K562 (cell line): ENCODE measurements around the gene NOS1. TPM values are rescaled to one million over a fixed set of nuclear protein-coding genes. Genes with fewer than 3 reads are reported as not detected.

ENCODE experiments used
- ATAC-seq: fragments of 200-7000 bp; cut with Tn5 transposase; 3 replicates; pipeline ENCODE4 v1.9.1; 2020; ENCODE audit warnings: moderate library complexity
- BruUV-seq: library from RNA; stranded (reverse); fragments of 400-500 nt; replicated peaks from 2 replicates; lab custom pipeline; 2021; lab: Mats Ljungman, UMichigan
- CTCF ChIA-PET: fragments of 300-600 bp; formaldehyde crosslinking; extraction: SDS; loops from one replicate; lab custom pipeline; 2021; ENCODE audit warnings: low intra/inter-chr PET ratio; lab: Yijun Ruan, JAX
- POLR2A ChIA-PET: fragments of 300-600, 350-650 bp; sonication (Branson Sonifier 250); formaldehyde crosslinking; extraction: SDS; loops from one replicate; lab custom pipeline; 2021; ENCODE audit warnings: antibody characterized with exemption, inconsistent platforms; lab: Yijun Ruan, JAX
- DNase-seq, 4 experiments: peaks; one replicate each; pipeline versions ENCODE4 v3.0.0 to v3.0.0-alpha.2; 2011 to 2018; ENCODE audit warnings: low spot score in 3 of 4, mixed read lengths in 3 of 4; ENCODE audit errors: extremely low read depth in 1 of 4
- FAIRE-seq: peaks from 2 replicates; lab custom pipeline; 2011; peaks lifted over from hg19 to GRCh38; lab: Jason Lieb, UNC
- H2AFZ ChIP-seq: 2 replicates; pipeline ENCODE4 v1.6.0; 2011; ENCODE audit warnings: low read depth, low read length, control low read depth, inconsistent platforms
- H3K27ac ChIP-seq: fragments of 200-600 bp; 3 replicates; pipeline ENCODE4 v1.8.0; 2011; ENCODE audit warnings: low read depth, mild to moderate bottlenecking, control low read depth, inconsistent platforms, low read length, moderate library complexity, mixed read lengths; ENCODE audit errors: extremely low read depth
- H3K27me3 ChIP-seq, 2 experiments: fragments of 300-600 bp in 1 of 2; 2 replicates in 1 of 2; 3 replicates in 1 of 2; pipeline versions ENCODE4 v1.6.0 to v1.8.0; 2011; ENCODE audit warnings: inconsistent platforms in 2 of 2, low read length in 2 of 2, mild to moderate bottlenecking in 1 of 2, mixed read lengths in 1 of 2, moderate library complexity in 1 of 2; ENCODE audit not compliant: control insufficient read depth in 2 of 2, insufficient read depth in 2 of 2
- H3K36me3 ChIP-seq: fragments of 300-600 bp; 3 replicates; pipeline ENCODE4 v1.8.0; 2011; ENCODE audit warnings: mild to moderate bottlenecking, low read length, inconsistent platforms; ENCODE audit not compliant: control insufficient read depth, insufficient read depth
- H3K4me1 ChIP-seq, 2 experiments: fragments of 200-600 bp in 1 of 2; replicated peaks in 1 of 2; 2 replicates in 1 of 2; 3 replicates in 1 of 2; pipeline versions ENCODE4 v1.5.1 to v1.8.0; 2011; ENCODE audit warnings: inconsistent platforms in 2 of 2, low read length in 2 of 2, mild to moderate bottlenecking in 1 of 2, mixed read lengths in 1 of 2, moderate library complexity in 1 of 2; ENCODE audit not compliant: control insufficient read depth in 2 of 2, insufficient read depth in 2 of 2
- H3K4me2 ChIP-seq: 2 replicates; pipeline ENCODE4 v1.6.1; 2011; ENCODE audit warnings: low read length, control low read depth, inconsistent platforms, mixed read lengths; ENCODE audit not compliant: insufficient read depth
- H3K4me3 ChIP-seq: fragments of 200-600 bp; sonication (generic), shearing (Covaris generic); 2 replicates; pipeline ENCODE4 v1.5.1; 2016; ENCODE audit warnings: control low read depth, inconsistent platforms
- H3K79me2 ChIP-seq: fragments of 200-600 bp; 3 replicates; pipeline ENCODE4 v1.8.0; 2011; ENCODE audit warnings: low read length, inconsistent platforms; ENCODE audit not compliant: control insufficient read depth, insufficient read depth
- H3K9ac ChIP-seq, 2 experiments: 2 replicates each; pipeline versions ENCODE4 v1.6.0 to v1.6.1; 2011; ENCODE audit warnings: low read depth in 2 of 2, low read length in 2 of 2, control low read depth in 1 of 2, inconsistent platforms in 1 of 2, mild to moderate bottlenecking in 1 of 2, mixed read lengths in 1 of 2; ENCODE audit not compliant: insufficient read depth in 1 of 2
- H3K9me1 ChIP-seq: one replicate; pipeline ENCODE4 v1.6.0; 2011; ENCODE audit warnings: inconsistent platforms, mild to moderate bottlenecking, low read length, moderate library complexity; ENCODE audit not compliant: control insufficient read depth, insufficient read depth
- H3K9me3 ChIP-seq: replicated peaks from 2 replicates; pipeline ENCODE4 v1.5.1; 2011; ENCODE audit warnings: low read depth, low read length, inconsistent platforms; ENCODE audit not compliant: control insufficient read depth, insufficient read depth
- H4K20me1 ChIP-seq: replicated peaks from 2 replicates; pipeline ENCODE4 v1.6.1; 2011; ENCODE audit warnings: low read length, inconsistent platforms, mixed read lengths; ENCODE audit not compliant: control insufficient read depth, insufficient read depth
- NFXL1 ChIP-seq: fragments of 450-650 bp; formaldehyde crosslinking; IDR thresholded peaks from 2 replicates; pipeline ENCODE4 v1.4.0; 2021; ENCODE audit warnings: mild to moderate bottlenecking
- NR1H2 ChIP-seq: sonication (generic); formaldehyde crosslinking; IDR thresholded peaks from 2 replicates; pipeline ENCODE4 v1.4.0; 2020; ENCODE audit warnings: mild to moderate bottlenecking, missing genetic modification reagents
- SLC30A9 ChIP-seq: fragments of 250-450 bp; sonication (Bioruptor Pico); IDR thresholded peaks from 2 replicates; pipeline ENCODE4 v1.8.0; 2022; ENCODE audit warnings: mild to moderate bottlenecking, moderate library complexity
- TAF15 ChIP-seq: fragments of 200-400 bp; formaldehyde crosslinking; IDR thresholded peaks from 2 replicates; pipeline ENCODE4 v1.6.1; 2017; ENCODE audit warnings: mild to moderate bottlenecking, low read depth, low read length, moderate library complexity
- TEAD4 ChIP-seq, 2 experiments: sonication (generic) in 1 of 2; formaldehyde crosslinking in 1 of 2; IDR thresholded peaks; 2 replicates each; pipeline versions ENCODE4 v1.6.1 to v1.8.0; 2012 to 2022; ENCODE audit warnings: borderline replicate concordance in 1 of 2, inconsistent platforms in 1 of 2, low read length in 1 of 2, mild to moderate bottlenecking in 1 of 2, missing genetic modification reagents in 1 of 2
- THAP7 ChIP-seq: fragments of 250-450 bp; sonication (Bioruptor Pico); IDR thresholded peaks from 2 replicates; pipeline ENCODE4 v1.5.0; 2021
- ZFP1 ChIP-seq: fragments of 450-650 bp; formaldehyde crosslinking; IDR thresholded peaks from 2 replicates; pipeline ENCODE4 v1.4.0; 2020; ENCODE audit warnings: mild to moderate bottlenecking, mixed read lengths
- ZNF76 ChIP-seq: fragments of 250-450 bp; sonication (Bioruptor Pico); IDR thresholded peaks from 2 replicates; pipeline ENCODE4 v1.4.0; 2020; ENCODE audit warnings: mild to moderate bottlenecking, moderate library complexity, borderline replicate concordance
- ZZZ3 ChIP-seq: fragments of 450-650 bp; IDR thresholded peaks from 2 replicates; pipeline ENCODE4 v1.6.1; 2016; ENCODE audit warnings: antibody characterized with exemption, mild to moderate bottlenecking, moderate library complexity
- WGBS: fragments of 100-300 bp; shearing (Covaris generic); methylation state at CpG from one replicate; pipeline ENCODE4 v1.1.6; 2016; ENCODE audit warnings: low coverage, mixed read lengths; ENCODE audit not compliant: insufficient coverage; ENCODE audit errors: missing lambda C conversion rate; 5-methylcytosine and 5-hydroxymethylcytosine counted together
- in situ Hi-C: fragments of 300-500 bp; cut with MboI; formaldehyde crosslinking; loops from 4 replicates; pipeline ENCODE4 v1.15.0; 2018; ENCODE audit warnings: inconsistent platforms, mixed read lengths
- intact Hi-C: fragments of 100-400 bp; cut with micrococcal nuclease; formaldehyde crosslinking; loops from 2 replicates; pipeline ENCODE4 v1.14.2; 2022
- polyA plus RNA-seq, 8 experiments: library from polyadenylated mRNA; depleted of rRNA in 4 of 8; stranded (reverse) in 5 of 8; unstranded in 3 of 8; fragments of >200 nt; fragmentation: Nextera tagmentation in 2 of 8; fragmentation: Illumina TruSeq in 1 of 8; extraction: Ambion mirVana in 2 of 8; extraction: Trizol in 1 of 8; gene quantifications; 2 replicates each; pipeline versions ENCODE4 v1.2.1 to v1.2.3, GENCODE V29; 2011 to 2014; ENCODE audit warnings: inconsistent platforms in 1 of 8, missing spikeins in 1 of 8
- total RNA-seq, 7 experiments: library from RNA; depleted of rRNA in 6 of 7; stranded (reverse); fragments of >200 nt in 6 of 7; fragmentation: Illumina TruSeq in 2 of 7; extraction: Trizol in 2 of 7; gene quantifications; 2 replicates each; pipeline versions ENCODE4 v1.2.1 to v1.2.3, GENCODE V29; 2011 to 2021; ENCODE audit warnings: low replicate concordance in 1 of 7
- TF ChIP-seq, protein P1 (sequence below): fragments of 250-450 bp; sonication (Bioruptor Pico); IDR thresholded peaks from 2 replicates; pipeline ENCODE4 v1.4.0; 2020; ENCODE audit warnings: borderline replicate concordance
- TF ChIP-seq, protein P2 (sequence below), 3 experiments: IDR thresholded peaks in 2 of 3; conservative IDR thresholded peaks in 1 of 3; 2 replicates each; pipeline ENCODE4 v1.5.1; 2011 to 2012; ENCODE audit warnings: low read length in 3 of 3, mild to moderate bottlenecking in 3 of 3, control low read depth in 2 of 3, improper control_type of control experiment in 1 of 3, inconsistent platforms in 1 of 3, low read depth in 1 of 3, mixed read lengths in 1 of 3, moderate library complexity in 1 of 3; ENCODE audit not compliant: insufficient read depth in 2 of 3

NOS1 gene
- total and polyA plus RNA-seq, 9 of the 15 experiments (the other 6 are each of a cell fraction or from before 2014, with no cell fraction given): not detected

- H3K27ac ChIP-seq: no peak overlapping the region
- H3K9me3 ChIP-seq: no peaks in the 10 kb centered on the region
- no peaks in the 10 kb centered on the region for H4K20me1 ChIP-seq
- no TSS peak for BruUV-seq
- no peak for FAIRE-seq
- in situ Hi-C loops (no loop called here), intact Hi-C loops (no loop called here)
- H3K4me1 ChIP-seq: no peaks in the 10 kb centered on the region
- ATAC-seq: no peak
- no peak overlapping the region for H3K4me3 ChIP-seq
- H3K9ac ChIP-seq: no peak overlapping the region
- H2AFZ ChIP-seq: no peak overlapping the region
- H3K9me1 ChIP-seq: peaks cover 4% of the 10 kb centered on the region
- TF ChIP-seq ZFP1 (CRISPR knock-in tag) (no peak), NFXL1 (no peak), NR1H2 (CRISPR knock-in tag) (no peak)
- peaks cover 16 to 34% of the 10 kb centered on the region in 2 experiments; a peak in 3 of 5 replicates for H3K27me3 ChIP-seq
- H3K79me2 ChIP-seq: no peaks in the 10 kb centered on the region
- DNase-seq: no peak
- no peaks in the 10 kb centered on the region for H3K36me3 ChIP-seq
- ChIA-PET CTCF (no interaction called here), POLR2A (no interaction called here)
- no peak overlapping the region for H3K4me2 ChIP-seq
- WGBS: 0% methylated on average over 4 of the region's 4 CpGs
Observed at GRCh38 chr12:117300174-117300573, 61.3 kb downstream of the NOS1 start.

GRCh38 chr12:117298648-117299225, 62.7 kb downstream of the NOS1 start:
- DNase-seq: no peak
- no peaks in the 10 kb centered on the region for H3K79me2 ChIP-seq
- H2AFZ ChIP-seq: no peak overlapping the region
- no peak for ATAC-seq
- no peak overlapping the region for H3K27ac ChIP-seq
- CTCF ChIA-PET: no interaction called here
- no TSS peak for BruUV-seq
- H3K9me1 ChIP-seq: peaks cover 4% of the 10 kb centered on the region
- H3K27me3 ChIP-seq: peaks cover 10 to 39% of the 10 kb centered on the region in 2 experiments; a peak in 3 of 5 replicates
- H3K9ac ChIP-seq: no peak overlapping the region
- FAIRE-seq: no peak
- POLR2A ChIA-PET: interaction anchor here (0.6 to 1.2 kb wide), 3 partner anchors 8 to 68 kb away, joined by 3 to 5 read pairs (median 4); no protein-coding TSS in a partner anchor
- no peaks in the 10 kb centered on the region for H3K4me1 ChIP-seq
- H3K36me3 ChIP-seq: no peaks in the 10 kb centered on the region
- no peak overlapping the region for H3K4me3 ChIP-seq
- in situ Hi-C loops (no loop called here), intact Hi-C loops (no loop called here)
- no peak overlapping the region for H3K4me2 ChIP-seq
- WGBS: 3% methylated on average over 11 of the region's 11 CpGs
- H3K9me3 ChIP-seq: no peaks in the 10 kb centered on the region
- no peaks in the 10 kb centered on the region for H4K20me1 ChIP-seq
- TF ChIP-seq THAP7 (CRISPR knock-in tag) (no peak), SLC30A9 (CRISPR knock-in tag) (no peak), TEAD4 (IDR thresholded peaks at IDR 0.05; ENCODE audit: low read length) (no peak), TEAD4 (CRISPR knock-in tag; IDR thresholded peaks at IDR 0.05; ENCODE audit: borderline replicate concordance) (no peak), ZNF76 (CRISPR knock-in tag) (no peak), ZZZ3 (no peak), TAF15 (no peak)
- TF ChIP-seq, protein P1, sequence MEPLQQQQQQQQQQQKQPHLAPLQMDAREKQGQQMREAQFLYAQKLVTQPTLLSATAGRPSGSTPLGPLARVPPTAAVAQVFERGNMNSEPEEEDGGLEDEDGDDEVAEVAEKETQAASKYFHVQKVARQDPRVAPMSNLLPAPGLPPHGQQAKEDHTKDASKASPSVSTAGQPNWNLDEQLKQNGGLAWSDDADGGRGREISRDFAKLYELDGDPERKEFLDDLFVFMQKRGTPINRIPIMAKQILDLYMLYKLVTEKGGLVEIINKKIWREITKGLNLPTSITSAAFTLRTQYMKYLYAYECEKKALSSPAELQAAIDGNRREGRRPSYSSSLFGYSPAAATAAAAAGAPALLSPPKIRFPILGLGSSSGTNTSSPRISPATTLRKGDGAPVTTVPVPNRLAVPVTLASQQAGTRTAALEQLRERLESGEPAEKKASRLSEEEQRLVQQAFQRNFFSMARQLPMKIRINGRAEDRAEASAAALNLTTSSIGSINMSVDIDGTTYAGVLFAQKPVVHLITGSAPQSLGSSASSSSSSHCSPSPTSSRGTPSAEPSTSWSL (CRISPR knock-in tag): no peak
- TF ChIP-seq, protein P2, sequence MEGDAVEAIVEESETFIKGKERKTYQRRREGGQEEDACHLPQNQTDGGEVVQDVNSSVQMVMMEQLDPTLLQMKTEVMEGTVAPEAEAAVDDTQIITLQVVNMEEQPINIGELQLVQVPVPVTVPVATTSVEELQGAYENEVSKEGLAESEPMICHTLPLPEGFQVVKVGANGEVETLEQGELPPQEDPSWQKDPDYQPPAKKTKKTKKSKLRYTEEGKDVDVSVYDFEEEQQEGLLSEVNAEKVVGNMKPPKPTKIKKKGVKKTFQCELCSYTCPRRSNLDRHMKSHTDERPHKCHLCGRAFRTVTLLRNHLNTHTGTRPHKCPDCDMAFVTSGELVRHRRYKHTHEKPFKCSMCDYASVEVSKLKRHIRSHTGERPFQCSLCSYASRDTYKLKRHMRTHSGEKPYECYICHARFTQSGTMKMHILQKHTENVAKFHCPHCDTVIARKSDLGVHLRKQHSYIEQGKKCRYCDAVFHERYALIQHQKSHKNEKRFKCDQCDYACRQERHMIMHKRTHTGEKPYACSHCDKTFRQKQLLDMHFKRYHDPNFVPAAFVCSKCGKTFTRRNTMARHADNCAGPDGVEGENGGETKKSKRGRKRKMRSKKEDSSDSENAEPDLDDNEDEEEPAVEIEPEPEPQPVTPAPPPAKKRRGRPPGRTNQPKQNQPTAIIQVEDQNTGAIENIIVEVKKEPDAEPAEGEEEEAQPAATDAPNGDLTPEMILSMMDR (IDR thresholded peaks at IDR 0.05 in 2 of 3, conservative IDR thresholded peaks at IDR 0.05 in 1 of 3; ENCODE audit: insufficient read depth in 2 of 3, low read depth in 1 of 3, low read length in 3 of 3): no peak
